GM06990 (cell line): ENCODE results near the gene MEGF11.

Source experiments
- DNase-seq: peaks from one replicate; pipeline ENCODE4 v3.0.0-alpha.2; 2011; ENCODE audit not compliant: insufficient read length; ENCODE audit errors: extremely low read depth
- H3K27me3 ChIP-seq: replicated peaks from 2 replicates; pipeline ENCODE4 v1.6.0; 2011; ENCODE audit warnings: low read length; ENCODE audit not compliant: control insufficient read depth, insufficient read depth
- H3K36me3 ChIP-seq: 2 replicates; pipeline ENCODE4 v1.5.1; 2011; ENCODE audit warnings: low read length; ENCODE audit not compliant: control insufficient read depth, insufficient read depth
- H3K4me3 ChIP-seq: replicated peaks from 2 replicates; pipeline ENCODE4 v1.5.1; 2011; ENCODE audit warnings: low read depth, mild to moderate bottlenecking, control low read depth, low read length
- TF ChIP-seq, protein P1 (sequence below): IDR thresholded peaks from 2 replicates; pipeline ENCODE4 v1.5.1; 2011; ENCODE audit warnings: low read length, control low read depth, mild to moderate bottlenecking, inconsistent platforms; ENCODE audit not compliant: insufficient read depth, poor library complexity, severe bottlenecking

MEGF11 gene

DNA sequence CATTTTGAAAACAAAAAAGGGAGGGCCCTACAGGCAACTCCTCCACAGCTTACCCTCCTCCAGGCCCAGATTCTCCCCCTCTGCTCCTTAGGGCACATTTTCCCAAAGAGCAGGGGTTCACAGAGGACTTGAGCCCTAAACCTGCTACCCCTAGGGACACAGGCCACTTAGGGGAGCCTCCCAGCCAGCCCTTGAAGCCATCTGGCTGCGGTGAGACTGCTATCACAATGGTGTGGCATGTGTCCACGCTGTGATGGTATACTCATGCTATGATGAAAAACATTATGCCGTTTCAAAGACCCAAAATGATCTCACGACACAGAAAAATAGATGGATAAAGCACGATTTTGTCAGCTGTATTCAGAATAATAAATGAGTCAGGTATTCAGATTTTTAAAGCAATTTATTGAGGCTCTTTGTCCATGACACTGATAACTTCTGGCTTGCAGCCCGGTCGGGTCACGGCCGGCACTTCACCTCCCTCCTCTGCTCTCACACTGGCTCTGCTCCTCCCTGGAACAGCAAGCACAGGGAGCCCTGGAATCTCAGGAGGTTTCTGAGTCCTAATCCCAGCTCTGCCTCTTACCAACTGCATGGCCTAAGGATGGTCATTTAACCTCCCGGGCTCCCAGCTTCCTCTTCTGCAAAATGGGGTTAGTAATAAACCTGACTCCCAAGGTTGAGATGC is 115.3 kb downstream of the MEGF11 start:
- DNase-seq = no peak
- TF ChIP-seq, protein P1, sequence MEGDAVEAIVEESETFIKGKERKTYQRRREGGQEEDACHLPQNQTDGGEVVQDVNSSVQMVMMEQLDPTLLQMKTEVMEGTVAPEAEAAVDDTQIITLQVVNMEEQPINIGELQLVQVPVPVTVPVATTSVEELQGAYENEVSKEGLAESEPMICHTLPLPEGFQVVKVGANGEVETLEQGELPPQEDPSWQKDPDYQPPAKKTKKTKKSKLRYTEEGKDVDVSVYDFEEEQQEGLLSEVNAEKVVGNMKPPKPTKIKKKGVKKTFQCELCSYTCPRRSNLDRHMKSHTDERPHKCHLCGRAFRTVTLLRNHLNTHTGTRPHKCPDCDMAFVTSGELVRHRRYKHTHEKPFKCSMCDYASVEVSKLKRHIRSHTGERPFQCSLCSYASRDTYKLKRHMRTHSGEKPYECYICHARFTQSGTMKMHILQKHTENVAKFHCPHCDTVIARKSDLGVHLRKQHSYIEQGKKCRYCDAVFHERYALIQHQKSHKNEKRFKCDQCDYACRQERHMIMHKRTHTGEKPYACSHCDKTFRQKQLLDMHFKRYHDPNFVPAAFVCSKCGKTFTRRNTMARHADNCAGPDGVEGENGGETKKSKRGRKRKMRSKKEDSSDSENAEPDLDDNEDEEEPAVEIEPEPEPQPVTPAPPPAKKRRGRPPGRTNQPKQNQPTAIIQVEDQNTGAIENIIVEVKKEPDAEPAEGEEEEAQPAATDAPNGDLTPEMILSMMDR = no peak
- no peak overlapping the region for H3K4me3 ChIP-seq
- H3K27me3 ChIP-seq = no peaks in the 10 kb centered on the region
- H3K36me3 ChIP-seq = no peaks in the 10 kb centered on the region

DNA sequence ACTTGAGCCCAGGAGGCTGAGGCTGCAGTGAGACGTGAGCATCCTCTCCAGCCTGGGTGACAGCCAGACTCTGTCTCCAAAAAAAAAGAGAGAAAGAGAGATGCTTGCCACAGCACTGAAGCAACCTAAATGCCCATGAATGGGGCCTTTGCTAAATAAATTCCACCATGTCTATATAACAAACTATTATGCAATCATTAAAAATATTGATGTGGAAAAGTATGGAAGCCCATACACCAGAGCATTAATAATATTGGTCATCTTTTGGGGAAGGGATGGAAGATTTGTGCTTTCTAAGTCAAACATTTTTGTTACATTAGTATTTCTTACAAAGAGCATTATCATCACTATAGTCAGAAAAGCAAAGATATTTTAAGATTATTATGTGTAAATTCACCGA is 116.6 kb downstream of the MEGF11 start:
- TF ChIP-seq, protein P1 = no peak
- no peaks in the 10 kb centered on the region for H3K36me3 ChIP-seq
- H3K4me3 ChIP-seq = no peak overlapping the region
- no peak for DNase-seq
- H3K27me3 ChIP-seq = no peaks in the 10 kb centered on the region; the same call in 1 of the 2 replicates

DNA sequence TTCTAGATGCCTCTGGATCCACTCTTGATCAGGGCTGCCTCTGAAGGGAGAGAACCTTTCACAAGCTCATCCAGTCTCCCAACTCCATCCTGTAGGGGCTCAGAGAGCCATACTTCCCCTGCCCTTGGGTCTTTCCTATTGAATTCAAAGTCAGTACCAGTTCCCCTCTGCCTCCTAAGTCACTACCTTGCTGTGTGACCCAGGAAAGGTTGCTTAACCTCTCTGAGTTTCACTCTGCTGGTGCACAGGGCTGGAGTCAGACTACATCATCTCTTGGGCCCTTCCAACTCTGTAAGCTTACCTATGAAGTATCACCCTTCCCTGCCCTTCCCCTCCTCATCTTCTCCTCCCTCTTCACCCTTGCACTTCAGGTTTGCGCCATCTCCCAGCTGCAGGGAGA is 117.9 kb downstream of the MEGF11 start:
- Histone ChIP-seq H3K4me3 (no peak overlapping the region), H3K27me3 (no peaks in the 10 kb centered on the region; the same call in none of the 2 replicates), H3K36me3 (no peaks in the 10 kb centered on the region)
- TF ChIP-seq, protein P1 = no peak
- DNase-seq = no peak

DNA sequence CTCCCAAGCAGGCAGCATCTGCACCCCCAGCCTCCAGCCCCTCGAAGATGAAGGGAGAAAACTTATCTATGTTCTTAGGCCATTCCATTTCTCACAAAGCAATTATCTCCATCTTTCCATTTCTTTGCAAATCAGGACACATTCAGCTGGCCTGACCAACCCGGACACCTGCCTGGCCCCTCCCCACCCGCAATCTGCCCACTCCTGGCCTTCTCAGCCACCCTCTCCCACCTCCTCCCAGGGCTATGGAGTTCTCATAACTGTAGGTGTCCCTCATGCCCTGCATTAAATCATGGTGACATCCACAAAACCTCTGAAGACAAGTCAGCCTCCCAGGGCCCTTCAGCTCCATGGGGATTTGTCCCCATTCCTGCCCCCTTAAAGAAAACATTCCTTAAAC is 119.3 kb downstream of the MEGF11 start:
- Histone ChIP-seq H3K27me3 (no peaks in the 10 kb centered on the region; the same call in none of the 2 replicates), H3K36me3 (no peaks in the 10 kb centered on the region), H3K4me3 (no peak overlapping the region)
- TF ChIP-seq, protein P1 = no peak
- no peak for DNase-seq

DNA sequence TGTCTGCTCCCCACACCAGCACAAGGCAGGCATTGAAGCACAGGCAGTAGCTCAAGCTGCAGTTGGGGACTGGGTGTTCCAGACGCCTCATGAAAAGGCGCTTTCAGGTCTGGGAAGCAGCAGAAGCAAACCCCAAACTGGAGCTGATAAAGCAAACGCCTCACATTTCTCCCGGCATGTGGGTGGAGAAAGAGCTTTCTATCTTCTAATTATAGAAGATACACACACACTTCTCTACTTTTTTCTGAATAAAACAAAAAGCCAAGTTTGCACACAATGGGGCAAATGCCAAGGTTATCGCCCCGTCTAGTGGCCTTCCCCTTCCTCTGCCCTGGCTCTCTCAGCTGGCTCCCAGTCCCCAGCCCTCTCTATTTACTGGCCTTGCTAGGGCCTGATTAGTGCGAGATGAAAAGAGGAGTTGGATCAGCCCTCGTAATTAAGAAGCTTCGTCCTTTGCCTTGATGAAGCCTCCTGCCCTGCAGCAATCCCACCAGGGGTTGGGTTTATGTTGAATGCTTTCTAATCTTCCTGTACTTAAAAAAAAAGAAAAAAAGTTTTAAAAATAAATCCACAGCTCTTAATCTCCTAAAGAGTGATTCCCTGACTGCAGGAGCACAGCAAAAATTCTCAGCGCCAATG is 120.2 kb downstream of the MEGF11 start:
- H3K27me3 ChIP-seq = no peaks in the 10 kb centered on the region; the same call in none of the 2 replicates
- TF ChIP-seq, protein P1 = no peak
- H3K36me3 ChIP-seq = no peaks in the 10 kb centered on the region

More for the DNA sequence above, 120.2 kb downstream of the MEGF11 start:
- no peak for DNase-seq
- H3K4me3 ChIP-seq = no peak overlapping the region
